Activated naive CD8-positive, alpha-beta T cell treated with anti-CD3 and anti-CD28 coated beads for 36 hours (primary cell): ENCODE results near the gene FLNC. TPM values are rescaled to one million over a fixed set of nuclear protein-coding genes. Genes with fewer than 3 reads are reported as not detected.

ENCODE experiments used
- DNase-seq: peaks from one replicate; pipeline ENCODE4 v3.0.0; 2021
- H3K27ac Mint-ChIP-seq: one replicate; pipeline ENCODE4 v1.8.0; 2022; ENCODE audit warnings: mild to moderate bottlenecking, moderate library complexity, mixed read lengths
- H3K27me3 Mint-ChIP-seq: one replicate; pipeline ENCODE4 v1.8.0; 2022; ENCODE audit warnings: mild to moderate bottlenecking, mixed read lengths
- H3K36me3 Mint-ChIP-seq: one replicate; pipeline ENCODE4 v1.8.0; 2021; ENCODE audit warnings: mild to moderate bottlenecking, mixed read lengths
- H3K4me1 Mint-ChIP-seq: one replicate; pipeline ENCODE4 v1.8.0; 2021; ENCODE audit warnings: mixed read lengths
- H3K4me3 Mint-ChIP-seq: one replicate; pipeline ENCODE4 v1.8.0; 2022; ENCODE audit warnings: mild to moderate bottlenecking, moderate library complexity, mixed read lengths
- H3K9me3 Mint-ChIP-seq: one replicate; pipeline ENCODE4 v1.8.0; 2022; ENCODE audit warnings: mixed read lengths
- total RNA-seq, 2 experiments: library from RNA; stranded (reverse); gene quantifications; one replicate each; pipeline ENCODE4 v1.2.3, GENCODE V29; 2021

Gene FLNC
- total RNA-seq, 2 experiments from 2014 or later = 0.12 to 0.23 TPM

DNA sequence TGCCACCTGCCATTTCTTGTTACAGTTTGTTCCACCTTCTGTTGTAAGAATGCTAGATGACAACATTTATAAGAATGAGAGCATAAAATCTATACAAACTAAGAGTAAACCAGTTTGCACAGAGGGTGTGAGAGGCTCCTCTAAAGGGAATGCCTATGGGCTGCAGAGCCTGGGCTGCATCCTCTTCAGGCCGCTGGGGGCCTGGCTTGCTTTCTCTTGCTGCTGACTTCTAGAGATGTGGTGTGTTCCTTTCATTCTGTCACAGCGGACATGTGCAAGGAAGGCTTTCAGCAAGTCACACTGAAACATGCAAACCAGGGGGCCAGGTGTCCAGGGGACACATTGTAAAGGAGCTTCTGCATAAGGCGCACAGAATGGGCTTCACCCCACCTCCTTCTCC lies 25.4 kb downstream of the FLNC start:
- no peaks in the 10 kb centered on the region for H3K27me3 Mint-ChIP-seq
- H3K36me3 Mint-ChIP-seq = no peaks in the 10 kb centered on the region
- H3K27ac Mint-ChIP-seq = no peak overlapping the region
- no peak overlapping the region for H3K4me3 Mint-ChIP-seq
- H3K4me1 Mint-ChIP-seq = peaks cover 3% of the 10 kb centered on the region
- no peak for DNase-seq
- no peaks in the 10 kb centered on the region for H3K9me3 Mint-ChIP-seq

GRCh38 chr7:128856001-128856718 lies 26.0 kb downstream of the FLNC start:
- Mint-ChIP-seq H3K36me3 (no peaks in the 10 kb centered on the region), H3K4me3 (no peak overlapping the region), H3K27me3 (no peaks in the 10 kb centered on the region), H3K27ac (no peak overlapping the region), H3K9me3 (no peaks in the 10 kb centered on the region), H3K4me1 (peaks cover 3% of the 10 kb centered on the region)
- no peak for DNase-seq

- H3K9me3 Mint-ChIP-seq = no peaks in the 10 kb centered on the region
- no peak overlapping the region for H3K27ac Mint-ChIP-seq
- no peaks in the 10 kb centered on the region for H3K36me3 Mint-ChIP-seq
- peaks cover 9% of the 10 kb centered on the region for H3K4me1 Mint-ChIP-seq
- DNase-seq = no peak
- no peak overlapping the region for H3K4me3 Mint-ChIP-seq
- H3K27me3 Mint-ChIP-seq = no peaks in the 10 kb centered on the region
These were observed 28.4 kb downstream of the FLNC start for GRCh38 chr7:128858380-128859231.

- Mint-ChIP-seq H3K4me1 (peaks cover 11% of the 10 kb centered on the region), H3K27ac (no peak overlapping the region), H3K4me3 (no peak overlapping the region), H3K9me3 (no peaks in the 10 kb centered on the region), H3K27me3 (no peaks in the 10 kb centered on the region), H3K36me3 (no peaks in the 10 kb centered on the region)
- no peak for DNase-seq
These were observed 29.3 kb downstream of the FLNC start for GRCh38 chr7:128859232-128860157.

DNA sequence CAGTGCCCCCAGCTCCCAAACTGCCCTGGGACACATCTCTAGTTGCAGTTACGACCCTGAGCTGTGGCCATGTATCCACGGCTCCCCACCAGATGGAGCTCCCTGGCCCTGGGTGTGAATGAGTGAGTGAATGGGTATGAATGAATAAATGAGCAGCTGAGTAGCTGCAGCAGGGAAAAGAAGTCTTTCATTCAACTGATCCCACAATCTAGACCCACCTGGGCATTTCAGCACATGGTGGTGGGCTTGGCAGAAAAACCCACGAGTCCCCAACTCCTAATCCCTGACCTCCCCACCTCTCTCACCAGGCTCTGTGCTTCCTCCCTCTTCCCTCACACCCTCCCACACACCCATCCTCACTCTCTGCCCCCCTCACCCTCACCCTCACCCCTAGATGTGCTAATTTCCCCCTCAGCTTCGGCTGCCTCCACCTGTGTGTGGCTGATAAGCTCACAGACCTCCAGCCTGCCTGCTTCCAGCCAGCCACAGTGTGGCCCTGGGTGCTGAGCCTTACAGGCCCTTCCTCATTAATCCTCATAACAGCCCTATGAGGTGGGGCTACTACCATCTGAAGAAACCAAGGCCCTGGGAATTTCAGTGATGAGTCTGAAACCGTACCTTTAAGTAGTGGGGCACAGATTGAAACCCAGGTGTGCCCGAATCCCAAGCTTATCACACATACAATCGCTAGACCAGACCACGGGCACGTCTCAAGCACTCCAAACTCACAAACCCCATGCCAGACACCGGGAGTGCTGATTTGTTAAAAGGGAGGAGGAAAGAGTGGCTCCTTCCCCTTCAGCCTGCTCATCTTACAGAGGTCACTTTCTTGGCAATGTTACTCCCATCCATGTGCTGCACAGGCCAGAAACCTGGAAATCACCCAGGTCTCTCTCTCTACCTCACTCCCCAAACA lies 30.2 kb downstream of the FLNC start:
- no peak for DNase-seq
- no peaks in the 10 kb centered on the region for H3K27me3 Mint-ChIP-seq
- H3K36me3 Mint-ChIP-seq = no peaks in the 10 kb centered on the region
- no peak overlapping the region for H3K27ac Mint-ChIP-seq
- peaks cover 13% of the 10 kb centered on the region for H3K4me1 Mint-ChIP-seq
- H3K4me3 Mint-ChIP-seq = no peak overlapping the region
- no peaks in the 10 kb centered on the region for H3K9me3 Mint-ChIP-seq

DNA sequence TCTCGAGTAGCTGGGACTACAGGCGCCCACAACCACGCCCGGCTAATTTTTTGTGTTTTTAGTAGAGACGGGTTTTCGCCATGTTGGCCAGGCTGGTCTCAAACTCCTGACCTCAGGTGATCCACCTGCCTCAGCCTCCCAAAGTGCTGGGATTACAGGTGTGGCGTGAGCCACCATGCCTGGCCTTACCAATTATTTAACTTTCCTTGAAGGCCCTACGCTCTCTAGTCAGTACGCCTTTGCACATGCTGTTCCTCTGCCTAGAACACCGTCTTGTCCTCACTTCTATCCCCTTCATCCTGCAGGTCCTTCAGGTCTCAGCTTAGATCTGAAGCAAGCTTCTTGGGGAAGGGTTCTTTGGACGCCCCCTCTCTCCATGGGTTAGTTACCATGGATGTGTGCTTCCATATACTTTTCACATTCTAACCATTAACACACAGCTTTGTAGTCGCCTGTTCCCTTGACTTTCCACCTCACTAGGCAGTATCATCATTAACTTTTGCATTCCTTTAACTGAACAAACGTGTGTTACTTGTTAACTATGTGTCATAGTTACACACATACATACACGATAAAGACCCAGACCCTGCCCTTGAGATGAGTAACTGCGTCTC lies 31.9 kb downstream of the FLNC start:
- H3K4me1 Mint-ChIP-seq = peaks cover 15% of the 10 kb centered on the region
- no peaks in the 10 kb centered on the region for H3K9me3 Mint-ChIP-seq
- peak overlapping the region; percentile 99 for H3K4me3 Mint-ChIP-seq
- H3K27me3 Mint-ChIP-seq = no peaks in the 10 kb centered on the region
- H3K36me3 Mint-ChIP-seq = peaks cover 4% of the 10 kb centered on the region
- no peak for DNase-seq
- peak overlapping the region; percentile 95 for H3K27ac Mint-ChIP-seq

GRCh38 chr7:128862571-128863432 lies 32.6 kb downstream of the FLNC start, which contains the start of gene ATP6V1F:
TSS of gene ATP6V1F (plus strand) at chr7:128862856. CDS start at chr7:128862905, 49 bp downstream.
- peaks cover 16% of the 10 kb centered on the region for H3K4me1 Mint-ChIP-seq
- H3K36me3 Mint-ChIP-seq = peaks cover 4% of the 10 kb centered on the region
- peak; percentile 98 for DNase-seq
- peak within 1 kb of the TSS; percentile 95 for H3K27ac Mint-ChIP-seq
- no peaks in the 10 kb centered on the region for H3K9me3 Mint-ChIP-seq
- H3K27me3 Mint-ChIP-seq = no peaks in the 10 kb centered on the region
- H3K4me3 Mint-ChIP-seq = peak within 1 kb of the TSS; percentile 99

- H3K9me3 Mint-ChIP-seq = no peaks in the 10 kb centered on the region
- H3K27ac Mint-ChIP-seq = peak overlapping the region; percentile 95
- peak overlapping the region; percentile 99 for H3K4me3 Mint-ChIP-seq
- H3K4me1 Mint-ChIP-seq = peaks cover 20% of the 10 kb centered on the region
- H3K36me3 Mint-ChIP-seq = peaks cover 4% of the 10 kb centered on the region
- DNase-seq = peak; percentile 58
- H3K27me3 Mint-ChIP-seq = no peaks in the 10 kb centered on the region
These were observed 33.3 kb downstream of the FLNC start for GRCh38 chr7:128863433-128863989.

GRCh38 chr7:128865303-128865702 lies 35.1 kb downstream of the FLNC start:
- no peak overlapping the region for H3K4me3 Mint-ChIP-seq
- H3K27me3 Mint-ChIP-seq = peaks cover 1% of the 10 kb centered on the region
- peaks cover 4% of the 10 kb centered on the region for H3K36me3 Mint-ChIP-seq
- no peak for DNase-seq
- peaks cover 21% of the 10 kb centered on the region for H3K4me1 Mint-ChIP-seq
- H3K9me3 Mint-ChIP-seq = no peaks in the 10 kb centered on the region
- no peak overlapping the region for H3K27ac Mint-ChIP-seq

DNA sequence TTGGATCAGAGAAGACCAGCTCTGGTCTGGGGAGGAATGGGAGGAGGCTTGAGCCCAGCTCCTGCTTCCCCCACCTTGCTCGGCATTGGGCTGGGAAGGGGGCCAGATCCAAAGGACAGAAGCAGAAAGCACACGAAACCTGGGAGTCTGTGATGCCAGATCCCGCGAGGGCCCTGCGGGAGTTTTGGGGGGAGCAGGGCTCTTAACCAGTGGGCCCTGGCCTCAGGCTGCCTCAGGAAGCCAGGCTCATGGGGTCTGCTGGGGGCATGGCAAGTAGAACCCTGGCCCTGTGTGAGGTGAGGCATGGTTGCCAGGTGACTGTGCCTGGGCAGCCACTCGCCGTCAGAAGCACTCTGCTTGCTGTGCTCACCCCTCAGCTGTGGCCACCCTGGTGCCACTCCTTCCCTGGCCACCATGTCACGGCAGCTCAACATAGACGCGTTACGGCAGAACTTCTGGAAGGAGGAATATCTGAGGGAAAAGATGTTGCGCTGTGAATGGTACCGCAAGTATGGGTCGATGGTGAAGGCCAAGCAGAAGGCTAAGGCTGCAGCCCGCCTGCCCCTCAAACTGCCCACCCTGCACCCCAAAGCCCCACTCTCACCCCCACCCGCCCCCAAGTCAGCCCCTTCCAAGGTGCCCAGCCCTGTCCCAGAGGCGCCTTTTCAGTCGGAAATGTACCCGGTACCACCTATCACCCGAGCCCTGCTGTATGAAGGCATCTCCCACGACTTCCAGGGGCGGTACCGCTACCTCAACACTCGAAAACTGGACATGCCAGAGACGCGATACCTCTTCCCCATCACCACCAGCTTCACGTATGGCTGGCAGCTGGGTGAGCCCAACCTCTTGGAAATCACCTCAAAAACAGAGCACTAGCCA lies 36.0 kb downstream of the FLNC start:
- H3K36me3 Mint-ChIP-seq = peaks cover 4% of the 10 kb centered on the region
- peaks cover 8% of the 10 kb centered on the region for H3K27me3 Mint-ChIP-seq
- H3K4me3 Mint-ChIP-seq = no peak overlapping the region
- H3K9me3 Mint-ChIP-seq = no peaks in the 10 kb centered on the region
- no peak overlapping the region for H3K27ac Mint-ChIP-seq
- H3K4me1 Mint-ChIP-seq = peaks cover 20% of the 10 kb centered on the region
- DNase-seq = no peak

- H3K4me1 Mint-ChIP-seq = peaks cover 18% of the 10 kb centered on the region
- no peak for DNase-seq
- H3K27ac Mint-ChIP-seq = no peak overlapping the region
- H3K27me3 Mint-ChIP-seq = peaks cover 8% of the 10 kb centered on the region
- peaks cover 4% of the 10 kb centered on the region for H3K36me3 Mint-ChIP-seq
- H3K4me3 Mint-ChIP-seq = no peak overlapping the region
- no peaks in the 10 kb centered on the region for H3K9me3 Mint-ChIP-seq
These were observed 37.0 kb downstream of the FLNC start for GRCh38 chr7:128867241-128867640.
